Trophoblast cell (in vitro differentiated cells and primary cell): ENCODE measurements around the gene NLRP3.

Experiments
- DNase-seq, 2 donors: peaks; one replicate each; pipeline ENCODE4 v3.0.0-alpha.2; 2016
- H2AFZ ChIP-seq: 2 replicates; pipeline ENCODE4 v1.6.1; 2013; ENCODE audit warnings: low read length, moderate library complexity, mild to moderate bottlenecking; ENCODE audit not compliant: insufficient read depth, poor library complexity
- H2AK5ac ChIP-seq: 2 replicates; pipeline ENCODE4 v1.6.1; 2013; ENCODE audit warnings: mild to moderate bottlenecking, low read length
- H2BK120ac ChIP-seq: 2 replicates; pipeline ENCODE4 v1.6.1; 2013; ENCODE audit warnings: low read length, mild to moderate bottlenecking, moderate library complexity; ENCODE audit not compliant: insufficient read depth, poor library complexity
- H2BK12ac ChIP-seq: 2 replicates; pipeline ENCODE4 v1.6.1; 2013; ENCODE audit warnings: mild to moderate bottlenecking, low read length, moderate library complexity
- H2BK5ac ChIP-seq: 2 replicates; pipeline ENCODE4 v1.6.1; 2013; ENCODE audit warnings: low read length, low read depth, moderate library complexity, mild to moderate bottlenecking; ENCODE audit not compliant: poor library complexity
- H3K14ac ChIP-seq: 2 replicates; pipeline ENCODE4 v1.6.1; 2013; ENCODE audit warnings: mild to moderate bottlenecking, low read length
- H3K18ac ChIP-seq: 2 replicates; pipeline ENCODE4 v1.6.1; 2013; ENCODE audit warnings: mild to moderate bottlenecking, low read length
- H3K23ac ChIP-seq: 2 replicates; pipeline ENCODE4 v1.6.1; 2013; ENCODE audit warnings: low read length
- H3K27ac ChIP-seq: 2 replicates; pipeline ENCODE4 v1.5.1; 2013; ENCODE audit warnings: low read depth, mild to moderate bottlenecking, inconsistent platforms, low read length, moderate library complexity
- H3K27me3 ChIP-seq: 2 replicates; pipeline ENCODE4 v1.6.1; 2013; ENCODE audit warnings: inconsistent platforms, mild to moderate bottlenecking, low read length, moderate library complexity; ENCODE audit not compliant: insufficient read depth
- H3K36me3 ChIP-seq, 2 experiments: 1 replicate in 1 of 2; 2 replicates in 1 of 2; pipeline ENCODE4 v1.6.1; 2013; ENCODE audit warnings: low read length in 2 of 2, mild to moderate bottlenecking in 2 of 2, moderate library complexity in 1 of 2; ENCODE audit not compliant: insufficient read depth in 2 of 2, control insufficient read depth in 1 of 2
- H3K4ac ChIP-seq: 2 replicates; pipeline ENCODE4 v1.6.1; 2013; ENCODE audit warnings: low read depth, mild to moderate bottlenecking, low read length, moderate library complexity
- H3K4me1 ChIP-seq, 2 experiments: 1 replicate in 1 of 2; 2 replicates in 1 of 2; pipeline ENCODE4 v1.6.1; 2013; ENCODE audit warnings: low read length in 2 of 2, mild to moderate bottlenecking in 2 of 2, moderate library complexity in 1 of 2; ENCODE audit not compliant: insufficient read depth in 2 of 2, control insufficient read depth in 1 of 2
- H3K4me2 ChIP-seq: 2 replicates; pipeline ENCODE4 v1.6.1; 2013; ENCODE audit warnings: inconsistent platforms, mild to moderate bottlenecking, low read length, moderate library complexity
- H3K4me3 ChIP-seq: 2 replicates; pipeline ENCODE4 v1.5.1; 2013; ENCODE audit warnings: mild to moderate bottlenecking, low read depth, low read length, inconsistent platforms
- H3K79me1 ChIP-seq: one replicate; pipeline ENCODE4 v1.6.1; 2013; ENCODE audit warnings: low read length
- H3K79me2 ChIP-seq: 2 replicates; pipeline ENCODE4 v1.6.1; 2013; ENCODE audit warnings: low read length, mild to moderate bottlenecking; ENCODE audit not compliant: control insufficient read depth, insufficient read depth, poor library complexity
- H3K9ac ChIP-seq: 2 replicates; pipeline ENCODE4 v1.6.1; 2013; ENCODE audit warnings: mild to moderate bottlenecking, low read length
- H3K9me3 ChIP-seq: 2 replicates; pipeline ENCODE4 v1.6.1; 2013; ENCODE audit warnings: low read depth, mild to moderate bottlenecking, control low read depth, inconsistent platforms, low read length; ENCODE audit not compliant: insufficient read depth
- H4K12ac ChIP-seq: 2 replicates; pipeline ENCODE4 v1.6.1; 2013; ENCODE audit warnings: low read depth, mild to moderate bottlenecking, low read length, moderate library complexity
- H4K8ac ChIP-seq: 2 replicates; pipeline ENCODE4 v1.6.1; 2013; ENCODE audit warnings: low read depth, mild to moderate bottlenecking, low read length, moderate library complexity
- H4K91ac ChIP-seq: one replicate; pipeline ENCODE4 v1.6.1; 2013; ENCODE audit warnings: low read depth, mild to moderate bottlenecking, low read length, moderate library complexity
- WGBS: extraction: QIAGEN DNeasy Blood & Tissue Kit; methylation state at CpG from one replicate; pipeline ENCODE4 v1.1.7; 2013; ENCODE audit warnings: missing lambda C conversion rate; ENCODE audit not compliant: insufficient read length, insufficient coverage; ENCODE audit errors: extremely low coverage; 5-methylcytosine and 5-hydroxymethylcytosine counted together

The NLRP3 gene

GRCh38 chr1:247402120-247402675 is 13.8 kb upstream of the NLRP3 start:
- no peak overlapping the region for H2BK12ac ChIP-seq
- H2AFZ ChIP-seq: no peak overlapping the region

GRCh38 chr1:247406014-247406656 is 9.8 kb upstream of the NLRP3 start:
- Histone ChIP-seq H4K12ac (no peak overlapping the region), H3K23ac (no peak overlapping the region), H3K79me2 (no peaks in the 10 kb centered on the region), H3K9me3 (peaks cover 6% of the 10 kb centered on the region), H2AFZ (no peak overlapping the region), H3K9ac (no peak overlapping the region), H3K36me3 (no peaks in the 10 kb centered on the region), H3K4me1 (no peaks in the 10 kb centered on the region), H3K27ac (no peak overlapping the region), H4K8ac (no peak overlapping the region), H2BK120ac (no peak overlapping the region), H4K91ac (no peak overlapping the region), H3K27me3 (no peaks in the 10 kb centered on the region), H3K79me1 (no peaks in the 10 kb centered on the region), H2BK12ac (no peak overlapping the region), H2AK5ac (no peak overlapping the region), H3K4me3 (no peak overlapping the region), H3K18ac (no peak overlapping the region), H2BK5ac (no peak overlapping the region), H3K14ac (no peak overlapping the region), H3K4me2 (no peak overlapping the region), H3K4ac (no peak overlapping the region)
- no peak for DNase-seq
- no CpG with 5 or more reads among the region's 40 CpGs for WGBS

More at GRCh38 chr1:247402120-247402675, 13.8 kb upstream of the NLRP3 start:
- Histone ChIP-seq H3K14ac (no peak overlapping the region), H3K79me1 (no peaks in the 10 kb centered on the region), H3K4me3 (no peak overlapping the region), H3K9ac (no peak overlapping the region), H3K18ac (no peak overlapping the region), H3K4me1 (no peaks in the 10 kb centered on the region), H2AK5ac (no peak overlapping the region), H3K23ac (no peak overlapping the region), H4K91ac (no peak overlapping the region), H2BK5ac (no peak overlapping the region), H3K36me3 (no peaks in the 10 kb centered on the region), H4K8ac (no peak overlapping the region), H3K4me2 (no peak overlapping the region), H3K9me3 (peaks cover 6% of the 10 kb centered on the region), H3K4ac (no peak overlapping the region), H2BK120ac (no peak overlapping the region), H3K27me3 (no peaks in the 10 kb centered on the region), H3K27ac (no peak overlapping the region), H3K79me2 (no peaks in the 10 kb centered on the region), H4K12ac (no peak overlapping the region)
- peak in 1 of 2 donors; percentile 42 for DNase-seq
- no CpG with 5 or more reads among the region's 7 CpGs for WGBS

GRCh38 chr1:247407180-247407616 is 8.8 kb upstream of the NLRP3 start:
- Histone ChIP-seq H3K9ac (no peak overlapping the region), H2BK12ac (no peak overlapping the region), H3K27me3 (no peaks in the 10 kb centered on the region), H2AFZ (no peak overlapping the region), H3K9me3 (peaks cover 5% of the 10 kb centered on the region), H4K8ac (no peak overlapping the region), H2BK120ac (no peak overlapping the region), H3K14ac (no peak overlapping the region), H3K23ac (no peak overlapping the region), H3K27ac (no peak overlapping the region), H3K79me2 (no peaks in the 10 kb centered on the region), H2AK5ac (peak overlapping the region; percentile 42), H3K4me2 (no peak overlapping the region), H4K91ac (no peak overlapping the region), H3K4me1 (no peaks in the 10 kb centered on the region), H3K79me1 (no peaks in the 10 kb centered on the region), H2BK5ac (no peak overlapping the region), H3K4me3 (no peak overlapping the region), H3K36me3 (no peaks in the 10 kb centered on the region), H3K4ac (no peak overlapping the region), H3K18ac (no peak overlapping the region), H4K12ac (no peak overlapping the region)
- no CpG with 5 or more reads among the region's 10 CpGs for WGBS
- DNase-seq: peak; percentile 28 to 32

GRCh38 chr1:247408100-247408499 is 7.9 kb upstream of the NLRP3 start:
- Histone ChIP-seq H4K8ac (no peak overlapping the region), H3K4me2 (no peak overlapping the region), H3K23ac (no peak overlapping the region), H2AK5ac (no peak overlapping the region), H3K27me3 (no peaks in the 10 kb centered on the region), H2BK12ac (no peak overlapping the region), H3K4me1 (no peaks in the 10 kb centered on the region), H3K79me1 (no peaks in the 10 kb centered on the region), H3K4ac (no peak overlapping the region), H2BK5ac (no peak overlapping the region), H3K9me3 (peaks cover 5% of the 10 kb centered on the region), H2AFZ (no peak overlapping the region), H4K12ac (no peak overlapping the region), H3K36me3 (no peaks in the 10 kb centered on the region), H3K27ac (no peak overlapping the region), H3K14ac (no peak overlapping the region), H3K9ac (no peak overlapping the region), H2BK120ac (no peak overlapping the region), H3K79me2 (no peaks in the 10 kb centered on the region), H4K91ac (no peak overlapping the region), H3K18ac (no peak overlapping the region), H3K4me3 (no peak overlapping the region)
- DNase-seq: no peak
- no CpG with 5 or more reads among the region's 5 CpGs for WGBS
